Right atrium auricular region (tissue), 2 donors: Measurements from ENCODE around the gene DMWD. TPM values are rescaled to one million over a fixed set of nuclear protein-coding genes. Genes with fewer than 3 reads are reported as not detected.

Source experiments
- DNase-seq: peaks from one replicate; pipeline ENCODE4 v3.0.0-alpha.2; 2019; ENCODE audit warnings: low spot score
- H3K27ac ChIP-seq, 2 donors: fragments of 200-600 bp; sonication (generic); 1 replicate in 1 of 2; 2 replicates in 1 of 2; pipeline ENCODE4 v1.5.1; 2016 to 2019
- H3K27me3 ChIP-seq, 2 donors: fragments of 200-600 bp; sonication (generic); one replicate each; pipeline versions ENCODE4 v1.5.1 to v1.6.0; 2017 to 2019
- H3K36me3 ChIP-seq: fragments of 200-600 bp; sonication (generic); one replicate; pipeline ENCODE4 v1.5.1; 2016
- H3K4me1 ChIP-seq, 2 donors: fragments of 200-600 bp; sonication (generic); one replicate each; pipeline versions ENCODE4 v1.5.1 to v1.6.0; 2017 to 2019
- H3K4me3 ChIP-seq, 2 donors: fragments of 200-600 bp; sonication (generic); 1 replicate in 1 of 2; 2 replicates in 1 of 2; pipeline ENCODE4 v1.5.1; 2017 to 2019; ENCODE audit warnings: mild to moderate bottlenecking in 1 of 2, moderate library complexity in 1 of 2
- H3K9me3 ChIP-seq, 2 donors: fragments of 200-600 bp; sonication (generic); one replicate each; pipeline ENCODE4 v1.5.1; 2019
- CTCF ChIP-seq, 2 donors: fragments of 200-600 bp; sonication (generic); IDR thresholded peaks; one replicate each; pipeline ENCODE4 v1.5.1; 2019; ENCODE audit warnings: antibody characterized with exemption in 2 of 2
- total RNA-seq, 2 donors: library from RNA; depleted of rRNA; stranded (reverse); fragments of >200 nt; gene quantifications; one replicate each; pipeline ENCODE4 v1.1.0, GENCODE V29; 2016

The DMWD gene
- total RNA-seq, 2 donors from 2014 or later, result 41.5 to 55.9 TPM

- TF ChIP-seq CTCF (IDR thresholded peaks at IDR 0.05), result no peak
- Histone ChIP-seq H3K27me3 (no peaks in the 10 kb centered on the region), H3K4me1 (peaks cover 0 to 60% of the 10 kb centered on the region in 2 donors), H3K9me3 (no peaks in the 10 kb centered on the region), H3K36me3 (peaks cover 45% of the 10 kb centered on the region), H3K4me3 (no peak overlapping the region), H3K27ac (peak overlapping the region in 1 of 2 donors; percentile 54)
- DNase-seq, result no peak
Measured at GRCh38 chr19:45789035-45789786, 3.4 kb downstream of the DMWD start.

GRCh38 chr19:45786533-45786894, 6.1 kb downstream of the DMWD start:
- no peak for DNase-seq
- Histone ChIP-seq H3K36me3 (peaks cover 45% of the 10 kb centered on the region), H3K27me3 (no peaks in the 10 kb centered on the region), H3K4me3 (no peak overlapping the region), H3K27ac (peak overlapping the region; percentile 93 to 95), H3K9me3 (no peaks in the 10 kb centered on the region), H3K4me1 (peaks cover 0 to 74% of the 10 kb centered on the region in 2 donors)
- TF ChIP-seq CTCF (IDR thresholded peaks at IDR 0.05), result no peak

- H3K36me3 ChIP-seq, result peaks cover 45% of the 10 kb centered on the region
- H3K27me3 ChIP-seq, result no peaks in the 10 kb centered on the region
- DNase-seq, result no peak
- no peak overlapping the region for H3K4me3 ChIP-seq
- TF ChIP-seq CTCF (IDR thresholded peaks at IDR 0.05), result no peak
- H3K4me1 ChIP-seq, result peaks cover 0 to 75% of the 10 kb centered on the region in 2 donors
- no peaks in the 10 kb centered on the region for H3K9me3 ChIP-seq
- peak overlapping the region; percentile 93 to 95 for H3K27ac ChIP-seq
Measured at GRCh38 chr19:45785781-45786532, 6.7 kb downstream of the DMWD start.

DNA sequence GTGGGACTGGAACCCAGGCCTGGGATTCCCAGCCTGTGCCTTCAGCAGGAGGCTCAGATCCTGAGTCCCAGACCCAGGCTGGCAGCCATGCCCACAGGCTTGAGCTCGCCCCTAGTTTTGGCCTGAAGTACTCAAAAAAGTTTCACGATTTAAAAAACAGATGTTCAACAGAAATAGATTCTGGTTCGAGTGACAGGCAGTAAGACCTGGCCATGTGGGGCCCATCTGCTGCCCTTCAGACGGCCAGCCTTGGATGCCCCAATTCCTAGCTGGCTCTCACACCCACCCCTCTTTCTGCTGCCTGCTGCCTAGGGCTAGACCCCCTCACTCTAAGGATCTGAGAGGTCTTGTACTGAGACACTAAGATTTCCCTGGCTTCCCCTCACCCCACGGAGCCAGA, 7.5 kb downstream of the DMWD start:
- Histone ChIP-seq H3K27ac (peak overlapping the region; percentile 93 to 95), H3K4me1 (peaks cover 0 to 83% of the 10 kb centered on the region in 2 donors), H3K4me3 (no peak overlapping the region), H3K27me3 (no peaks in the 10 kb centered on the region), H3K36me3 (peaks cover 43% of the 10 kb centered on the region), H3K9me3 (no peaks in the 10 kb centered on the region)
- TF ChIP-seq CTCF (IDR thresholded peaks at IDR 0.05), result no peak
- no peak for DNase-seq

DNA sequence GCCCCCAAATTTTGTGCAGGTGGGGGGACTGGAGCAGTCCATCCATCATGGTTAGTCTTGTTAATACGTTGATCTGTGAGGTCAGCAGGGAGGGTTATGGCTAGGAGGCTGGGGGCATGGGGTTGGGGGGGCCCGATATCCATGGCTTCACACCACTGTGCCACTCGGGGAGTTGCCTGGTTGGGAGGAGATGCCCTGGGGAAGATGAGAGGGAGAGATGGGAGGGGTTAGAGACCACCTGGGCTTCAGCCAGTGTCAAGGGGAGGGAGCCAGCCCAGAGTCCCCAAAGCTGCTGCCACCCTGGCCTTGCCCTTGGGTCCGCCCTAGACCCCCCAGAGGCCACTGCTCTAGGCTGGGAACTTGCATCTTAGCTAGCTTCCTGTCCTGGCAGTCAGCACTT, 8.5 kb downstream of the DMWD start:
- TF ChIP-seq CTCF (IDR thresholded peaks at IDR 0.05), result no peak
- H3K4me3 ChIP-seq, result no peak overlapping the region
- DNase-seq, result no peak
- H3K36me3 ChIP-seq, result peaks cover 34% of the 10 kb centered on the region
- H3K27ac ChIP-seq, result peak overlapping the region; percentile 93 to 95
- H3K27me3 ChIP-seq, result no peaks in the 10 kb centered on the region
- no peaks in the 10 kb centered on the region for H3K9me3 ChIP-seq
- H3K4me1 ChIP-seq, result peaks cover 0 to 90% of the 10 kb centered on the region in 2 donors
